Measurements from ENCODE around the gene FAR2. TPM values are rescaled to one million over a fixed set of nuclear protein-coding genes. Genes with fewer than 3 reads are reported as not detected.
"Not testable (repeated sequence)": the region's sequence is repeated elsewhere in the genome, so short reads cannot be mapped to it uniquely, and the experiment has no call there.

The FAR2 gene
- total RNA-seq, 1 donor from 2014 or later: 11.3 TPM

GRCh38 chr12:29380536-29381523 lies 231.8 kb downstream of the FAR2 start, which contains the start of gene ERGIC2:
TSS of gene ERGIC2 (minus strand) at chr12:29381172. CDS start at chr12:29371633, 9,539 bp downstream.
- TF ChIP-seq, protein P1, sequence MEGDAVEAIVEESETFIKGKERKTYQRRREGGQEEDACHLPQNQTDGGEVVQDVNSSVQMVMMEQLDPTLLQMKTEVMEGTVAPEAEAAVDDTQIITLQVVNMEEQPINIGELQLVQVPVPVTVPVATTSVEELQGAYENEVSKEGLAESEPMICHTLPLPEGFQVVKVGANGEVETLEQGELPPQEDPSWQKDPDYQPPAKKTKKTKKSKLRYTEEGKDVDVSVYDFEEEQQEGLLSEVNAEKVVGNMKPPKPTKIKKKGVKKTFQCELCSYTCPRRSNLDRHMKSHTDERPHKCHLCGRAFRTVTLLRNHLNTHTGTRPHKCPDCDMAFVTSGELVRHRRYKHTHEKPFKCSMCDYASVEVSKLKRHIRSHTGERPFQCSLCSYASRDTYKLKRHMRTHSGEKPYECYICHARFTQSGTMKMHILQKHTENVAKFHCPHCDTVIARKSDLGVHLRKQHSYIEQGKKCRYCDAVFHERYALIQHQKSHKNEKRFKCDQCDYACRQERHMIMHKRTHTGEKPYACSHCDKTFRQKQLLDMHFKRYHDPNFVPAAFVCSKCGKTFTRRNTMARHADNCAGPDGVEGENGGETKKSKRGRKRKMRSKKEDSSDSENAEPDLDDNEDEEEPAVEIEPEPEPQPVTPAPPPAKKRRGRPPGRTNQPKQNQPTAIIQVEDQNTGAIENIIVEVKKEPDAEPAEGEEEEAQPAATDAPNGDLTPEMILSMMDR (IDR thresholded peaks at IDR 0.05): no peak
- peak; percentile 83 to 97 for DNase-seq (ENCODE audit: low spot score in 2 of 2)
- Histone ChIP-seq H3K36me3 (no peaks in the 10 kb centered on the region), H3K4me3 (peak within 1 kb of the TSS; percentile 76 to 88), H3K27ac (peak within 1 kb of the TSS; percentile 75 to 86), H3K4me1 (peaks cover 0 to 9% of the 10 kb centered on the region in 2 donors), H3K27me3 (no peaks in the 10 kb centered on the region), H3K9me3 (no peaks in the 10 kb centered on the region)
- intact Hi-C loops (cut with DNase I): loop anchor here (1.0 to 10.0 kb wide), 6 partner anchors 324 to 1946 kb away; partner anchors contain the start of genes IPO8, SINHCAF and TMTC1

- Histone ChIP-seq H3K27me3 (no peaks in the 10 kb centered on the region), H3K36me3 (no peaks in the 10 kb centered on the region), H3K27ac (no peak overlapping the region), H3K4me3 (no peak overlapping the region), H3K4me1 (peaks cover 0 to 9% of the 10 kb centered on the region in 2 donors), H3K9me3 (no peaks in the 10 kb centered on the region)
- TF ChIP-seq, protein P1 (IDR thresholded peaks at IDR 0.05): no peak
- intact Hi-C loops (cut with DNase I): loop anchor here (5.0 to 10.0 kb wide), 3 partner anchors 323 to 625 kb away; partner anchors contain the start of gene TMTC1
- DNase-seq (ENCODE audit: low spot score in 2 of 2): no peak
These were observed 233.2 kb downstream of the FAR2 start for GRCh38 chr12:29382251-29382650.

- H3K4me1 ChIP-seq; H3K27me3 ChIP-seq; H3K4me3 ChIP-seq; H3K9me3 ChIP-seq; DNase-seq (ENCODE audit: low spot score in 2 of 2); H3K27ac ChIP-seq; H3K36me3 ChIP-seq: not testable (repeated sequence)
- intact Hi-C loops (cut with DNase I): loop anchor here (10.0 kb wide), 2 partner anchors 320 to 400 kb away; partner anchors contain the start of gene TMTC1
These were observed 236.1 kb downstream of the FAR2 start for GRCh38 chr12:29385194-29385593.

Other genes starting within 250 kb of the FAR2 start
- gene ERGIC2, start 231.9 kb downstream of the FAR2 start, total RNA-seq: 12.5 TPM